SHP77 treated with DMSO at 0.1 percent for 48 hours (cell line): ENCODE measurements around the gene TNRC6C.

Source experiments
- DNase-seq: peaks from one replicate; lab custom pipeline; 2025; lab: John Stamatoyannopoulos, UW

The TNRC6C gene

DNA sequence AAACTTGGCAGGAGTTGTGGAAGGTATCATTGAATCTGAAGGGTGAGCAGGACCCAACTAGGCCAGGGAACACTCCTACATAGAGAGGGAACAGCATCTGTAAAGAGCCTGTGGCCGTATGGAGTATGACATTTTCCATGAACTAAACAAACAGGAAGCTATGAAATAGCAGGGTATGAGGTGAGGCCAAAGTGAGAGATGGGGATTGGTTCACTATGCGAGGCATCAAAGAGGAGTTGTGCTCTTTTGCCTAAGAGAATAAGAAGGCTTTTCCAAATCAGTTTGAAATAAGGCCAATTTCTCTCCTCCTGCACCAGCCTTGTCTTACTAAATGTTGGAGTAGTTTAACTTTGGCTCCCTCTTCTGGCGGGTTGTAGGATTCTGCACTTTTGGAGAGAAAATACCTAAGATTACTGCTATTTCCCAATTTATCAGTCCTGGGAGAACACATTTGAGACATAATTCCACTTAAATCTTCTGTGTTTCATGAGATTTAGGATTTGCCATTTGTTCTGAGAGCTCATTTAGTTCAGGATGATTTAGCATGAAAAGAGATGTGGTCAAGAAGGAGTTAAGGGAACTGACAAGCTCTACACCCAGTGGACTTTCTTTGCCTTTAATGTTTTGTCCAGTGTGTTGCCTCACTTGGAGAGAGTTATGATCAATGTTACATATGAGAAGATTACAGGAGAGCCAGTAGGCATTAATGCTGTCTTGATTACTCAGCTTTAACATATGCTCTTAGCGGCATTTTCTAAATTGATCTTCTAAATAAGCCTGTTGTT is 55.4 kb downstream of the TNRC6C start:
- peak; percentile 59 for DNase-seq

DNA sequence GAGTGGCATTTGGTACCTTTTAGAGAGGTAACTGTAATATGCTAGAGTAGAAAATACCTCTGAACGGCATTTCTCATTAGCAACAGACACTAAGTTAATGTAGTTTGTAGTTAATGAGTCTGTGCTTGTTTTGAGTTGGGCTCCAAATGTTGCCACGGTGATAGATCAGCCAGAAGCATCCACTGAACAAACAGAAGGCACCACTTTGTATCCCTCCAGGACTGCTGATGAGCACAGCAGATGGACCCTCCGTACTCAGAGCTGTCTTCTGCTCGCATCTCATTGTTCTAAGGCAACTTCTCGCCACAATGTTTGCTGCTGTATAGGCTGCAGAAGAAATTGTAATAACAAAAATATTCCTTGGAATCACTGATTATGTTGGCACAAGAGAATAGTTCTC is 56.1 kb downstream of the TNRC6C start:
- DNase-seq, result no peak

DNA sequence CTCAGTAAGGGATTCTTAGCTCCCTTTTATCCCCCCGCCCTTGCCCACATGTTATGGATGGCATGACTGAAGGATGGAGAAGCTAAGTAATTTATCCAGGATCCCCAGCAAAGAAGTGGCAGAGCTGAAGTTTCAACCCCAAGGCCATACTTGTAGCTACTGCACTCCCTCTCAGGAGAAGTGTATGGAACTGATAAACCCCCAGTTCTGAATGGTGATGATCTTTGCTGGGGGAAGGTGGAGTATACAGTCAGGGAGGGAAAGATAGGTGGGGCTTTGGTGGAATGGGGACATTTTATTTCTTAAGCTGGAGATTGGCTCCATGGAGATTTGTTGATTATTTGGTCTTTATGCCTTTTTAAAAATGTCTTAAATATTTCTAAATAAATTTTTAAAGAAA is 58.3 kb downstream of the TNRC6C start:
- DNase-seq, result no peak

DNA sequence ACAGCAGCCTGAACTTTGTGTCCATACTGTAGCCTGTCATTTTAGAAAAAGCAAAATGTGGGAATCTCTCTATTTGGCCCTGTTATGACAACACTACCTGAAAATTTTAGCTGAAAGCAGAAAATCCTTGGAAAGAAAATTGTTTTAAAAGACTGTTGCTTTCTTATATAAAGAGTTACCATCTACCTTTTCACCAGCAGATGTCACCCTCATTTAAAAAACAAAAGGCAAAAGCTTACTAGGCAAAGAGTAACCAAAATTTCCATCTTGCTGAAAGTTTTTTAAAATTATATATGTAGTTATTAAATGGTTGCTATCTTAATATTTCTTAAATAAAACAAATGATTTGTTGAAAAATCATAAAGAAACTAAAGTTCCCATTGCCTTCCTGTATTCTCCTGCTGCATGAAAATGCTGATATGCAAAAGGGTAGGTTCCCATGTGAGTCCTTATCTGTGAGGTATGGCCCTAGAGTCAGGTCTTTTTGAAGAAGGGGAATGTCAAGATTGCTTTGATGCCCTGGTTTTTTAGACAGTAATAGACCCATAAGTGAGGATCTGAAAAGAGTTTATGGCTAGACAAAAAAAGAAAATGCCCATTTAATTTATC is 61.0 kb downstream of the TNRC6C start:
- DNase-seq, result peak; percentile 54

DNA sequence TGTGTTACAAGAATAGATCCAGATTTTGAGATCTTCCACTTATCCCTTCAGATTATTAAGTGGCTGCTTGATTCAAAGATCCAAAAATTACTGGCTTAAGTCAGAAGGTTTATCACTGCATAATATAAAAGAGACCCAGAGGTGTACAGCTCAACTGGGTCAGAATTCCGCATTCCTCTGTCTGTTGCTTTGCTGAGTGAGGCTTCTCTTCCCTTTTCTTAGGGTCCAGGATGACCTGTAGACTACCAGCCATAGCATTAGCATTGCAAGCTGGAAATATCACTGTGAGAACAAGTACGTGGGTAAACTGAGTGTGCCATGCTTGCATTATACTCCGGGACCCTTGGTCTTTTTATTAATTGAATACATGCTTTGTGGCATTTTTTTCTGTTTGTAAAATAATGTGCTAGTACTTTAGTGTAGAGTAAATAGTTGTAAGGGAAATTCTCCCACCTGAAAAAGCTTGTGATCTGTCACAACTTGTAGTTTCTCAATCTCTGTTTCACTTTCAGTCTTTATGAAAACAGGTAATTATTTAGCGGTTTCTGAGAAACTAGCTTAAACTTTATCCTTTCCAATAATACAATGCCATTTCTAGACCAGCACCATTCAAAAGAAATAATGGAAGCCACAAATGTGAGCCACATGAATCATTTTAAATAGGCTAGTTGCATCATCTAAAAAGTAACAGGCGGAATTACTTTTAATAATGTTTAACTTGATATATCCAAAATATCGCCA is 61.6 kb downstream of the TNRC6C start:
- DNase-seq, result no peak

DNA sequence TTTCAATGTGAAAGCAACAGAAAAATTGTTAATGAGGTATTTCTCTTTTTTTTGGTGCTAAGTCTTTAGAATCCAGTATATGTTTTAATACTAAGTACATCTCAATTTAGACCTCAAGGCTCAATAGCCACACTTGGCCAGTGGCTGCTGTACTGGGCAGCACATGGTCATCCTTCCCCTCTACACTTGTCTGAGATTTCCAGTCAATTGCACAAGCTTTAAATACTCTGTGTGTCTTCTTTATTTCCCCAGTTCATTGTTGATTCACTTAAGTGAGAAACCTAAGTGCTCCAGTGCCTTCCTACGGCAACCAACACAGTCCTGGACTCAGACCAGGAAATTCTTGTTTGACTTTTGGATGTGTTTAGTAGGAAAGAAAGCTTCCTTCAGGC is 62.2 kb downstream of the TNRC6C start:
- no peak for DNase-seq

DNA sequence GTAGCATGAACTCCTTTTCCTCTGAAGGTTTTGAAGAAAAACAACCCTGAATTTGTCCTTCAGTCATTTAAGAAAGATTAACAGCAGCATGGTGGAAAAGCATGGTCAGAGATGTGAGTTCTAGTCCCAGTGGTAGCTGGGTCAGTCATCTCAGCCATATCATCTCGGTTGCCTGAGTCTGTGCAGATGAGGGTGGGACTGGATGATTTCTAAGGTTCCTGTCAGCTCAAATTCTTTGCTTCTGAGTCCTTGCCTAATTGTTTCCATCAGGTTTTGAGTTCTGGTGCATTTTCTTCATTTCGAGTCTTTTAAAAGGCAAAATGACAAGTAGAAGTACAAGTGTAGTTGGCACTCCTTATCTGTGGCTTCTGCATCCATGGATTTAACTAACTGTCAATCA is 63.9 kb downstream of the TNRC6C start:
- no peak for DNase-seq

DNA sequence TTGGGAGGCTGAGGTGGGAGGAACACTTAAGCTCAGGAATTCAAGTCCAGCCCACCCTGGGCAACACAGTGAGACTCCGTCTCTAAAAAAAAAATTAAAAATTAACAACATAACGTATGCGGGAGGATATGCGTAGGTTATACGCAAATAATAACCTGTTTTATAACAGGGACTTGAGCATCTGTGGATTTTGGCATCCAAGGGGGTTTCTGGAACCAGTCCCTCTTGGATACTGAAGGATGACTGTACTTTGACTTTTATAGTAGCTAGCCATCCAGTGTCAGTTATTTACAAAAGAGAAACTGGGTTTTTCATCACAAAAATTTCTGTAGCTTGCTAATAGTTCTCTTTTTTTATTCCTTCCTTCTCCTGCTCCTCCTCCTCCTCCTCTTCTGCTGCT is 64.5 kb downstream of the TNRC6C start:
- DNase-seq, result no peak

DNA sequence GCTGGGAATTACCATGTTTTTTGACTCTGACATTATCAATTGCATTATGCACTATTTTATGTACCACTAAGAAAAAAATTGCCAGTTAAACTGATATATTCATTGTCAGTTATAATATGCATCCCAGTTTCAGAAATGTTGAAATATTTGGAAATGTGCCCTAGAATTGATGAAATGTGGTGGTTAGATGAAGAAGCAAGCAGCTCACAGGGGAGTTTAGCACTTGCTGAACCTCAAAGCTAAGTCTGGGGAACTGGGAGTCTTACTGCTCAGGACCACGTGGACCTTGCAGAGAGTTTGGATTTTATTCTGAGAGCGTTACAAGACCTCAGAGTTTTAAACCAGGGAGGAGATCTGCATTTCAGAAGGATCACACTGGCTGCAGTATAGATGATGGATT is 67.9 kb downstream of the TNRC6C start:
- DNase-seq, result no peak

DNA sequence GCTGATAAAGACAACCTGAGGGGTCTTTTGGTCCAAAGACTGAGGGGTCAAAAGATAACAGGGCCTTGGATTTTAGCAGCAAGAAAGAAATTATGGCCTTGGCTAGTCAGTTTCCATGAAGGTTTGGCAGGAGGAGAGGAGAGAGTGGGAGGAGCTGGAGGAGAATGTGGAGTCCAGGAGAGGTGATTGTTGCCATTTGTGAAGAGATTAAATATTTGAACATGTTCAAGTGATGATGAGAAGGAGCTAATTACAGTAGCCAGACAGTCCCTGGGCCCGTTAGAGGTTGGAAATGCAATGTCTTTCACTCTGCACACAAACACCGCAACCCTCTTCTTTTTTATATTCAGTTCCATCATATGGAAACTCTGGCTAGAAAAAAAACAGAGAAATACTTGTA is 68.6 kb downstream of the TNRC6C start:
- DNase-seq, result no peak

DNA sequence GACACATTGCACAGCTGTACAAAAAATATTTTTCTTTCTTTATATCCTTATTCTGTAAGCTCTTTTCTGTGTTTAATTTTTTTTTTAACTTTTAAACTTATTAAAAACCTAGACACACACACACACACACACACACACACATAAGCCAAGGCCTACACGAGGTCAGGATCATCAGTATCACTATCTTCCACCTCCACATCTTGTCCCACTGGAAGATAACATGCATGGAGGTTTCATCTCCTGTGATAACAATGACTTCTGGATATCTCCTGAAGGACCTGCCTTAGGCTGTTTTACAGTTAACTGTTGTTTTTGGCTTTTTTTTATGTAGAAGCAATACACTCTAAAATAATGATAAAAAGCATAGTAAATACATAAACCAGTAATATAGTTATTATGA is 71.2 kb downstream of the TNRC6C start:
- no peak for DNase-seq

DNA sequence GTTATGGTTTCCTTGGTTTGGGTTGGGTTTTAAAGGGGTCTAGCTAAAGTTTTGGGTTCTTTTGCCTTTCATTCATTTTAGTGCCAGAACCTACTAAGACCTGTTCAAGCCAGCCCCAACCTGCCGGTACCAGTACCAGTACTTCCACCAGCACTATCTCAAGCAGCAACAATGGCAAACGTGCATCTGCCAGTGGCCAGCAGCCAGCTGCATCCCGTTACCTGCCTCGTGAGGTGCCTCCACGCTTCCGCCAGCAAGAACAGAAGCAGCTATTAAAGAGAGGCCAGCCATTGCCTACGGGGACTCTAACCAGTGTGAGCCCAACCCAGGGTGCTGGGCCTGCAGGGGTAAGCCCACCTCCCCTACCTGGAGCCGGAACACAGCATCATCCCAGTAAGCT is 72.9 kb downstream of the TNRC6C start:
- DNase-seq, result no peak

DNA sequence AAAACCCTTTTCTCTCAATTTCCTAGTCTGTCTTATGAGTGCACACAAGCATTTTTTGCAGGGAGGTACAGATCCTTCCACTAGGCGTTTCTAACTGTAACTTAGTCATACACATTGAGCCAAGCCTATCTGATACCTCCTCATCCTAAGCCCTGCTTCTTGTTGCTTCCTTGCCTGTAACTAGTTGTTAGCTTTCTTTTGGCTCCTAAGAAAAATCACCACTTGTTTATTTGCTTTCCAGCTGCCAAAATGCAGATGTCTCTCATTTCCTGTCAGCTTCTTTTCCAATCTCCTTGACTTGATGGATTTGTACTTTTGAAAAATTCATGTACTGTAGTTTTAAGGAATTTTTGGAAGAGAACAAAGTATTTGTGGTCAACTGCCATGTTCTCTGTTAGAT is 73.7 kb downstream of the TNRC6C start:
- DNase-seq, result no peak

DNA sequence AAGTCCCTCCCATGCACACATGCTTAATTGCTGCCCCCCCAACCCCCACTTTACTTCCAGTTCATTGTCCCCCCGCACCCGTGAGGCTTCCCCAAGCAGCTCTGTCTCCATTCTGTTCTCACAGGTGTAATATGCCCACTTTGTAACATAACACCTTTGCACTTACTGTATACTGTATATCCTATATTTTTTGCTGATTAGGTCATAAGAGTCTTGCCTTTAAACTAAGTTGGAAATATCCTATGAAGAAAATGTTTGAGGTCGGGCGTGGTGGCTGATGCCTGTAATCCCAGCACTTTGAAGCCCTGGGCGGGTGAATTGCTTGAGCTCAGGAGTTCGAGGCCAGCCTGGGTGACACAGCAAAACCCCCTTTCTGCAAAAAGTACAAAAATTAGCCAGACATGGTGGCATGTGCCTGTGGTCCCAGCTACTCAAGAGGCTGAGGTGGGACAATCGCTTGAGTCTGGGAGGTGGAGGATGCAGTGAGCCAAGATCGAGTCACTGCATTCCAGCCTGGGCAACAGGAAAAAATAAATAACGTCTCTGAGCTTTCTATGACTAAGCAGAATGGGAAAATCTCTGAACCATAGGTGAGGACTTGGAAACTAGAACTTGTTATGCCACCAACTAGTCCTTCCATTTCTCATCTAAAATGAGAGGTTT is 76.1 kb downstream of the TNRC6C start:
- no peak for DNase-seq

DNA sequence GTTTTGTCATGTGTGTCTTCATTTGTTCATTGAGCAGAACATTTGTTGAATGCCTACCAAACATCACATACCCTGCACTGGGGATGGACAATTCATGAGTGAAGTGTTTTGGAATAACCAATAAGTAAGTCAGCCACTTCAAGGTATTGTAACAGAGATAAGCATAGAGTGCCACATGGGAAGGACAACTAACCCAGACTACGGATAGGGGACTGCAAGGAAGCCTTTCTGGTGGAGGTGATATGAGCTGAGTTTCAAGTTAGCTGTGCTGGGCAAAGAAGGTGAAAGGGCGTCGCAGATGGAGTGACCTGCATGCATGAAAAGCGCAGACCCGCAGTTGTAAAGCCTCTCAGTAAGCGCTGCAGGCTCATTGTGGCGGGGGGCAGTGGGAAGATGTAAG is 78.8 kb downstream of the TNRC6C start:
- DNase-seq, result no peak

DNA sequence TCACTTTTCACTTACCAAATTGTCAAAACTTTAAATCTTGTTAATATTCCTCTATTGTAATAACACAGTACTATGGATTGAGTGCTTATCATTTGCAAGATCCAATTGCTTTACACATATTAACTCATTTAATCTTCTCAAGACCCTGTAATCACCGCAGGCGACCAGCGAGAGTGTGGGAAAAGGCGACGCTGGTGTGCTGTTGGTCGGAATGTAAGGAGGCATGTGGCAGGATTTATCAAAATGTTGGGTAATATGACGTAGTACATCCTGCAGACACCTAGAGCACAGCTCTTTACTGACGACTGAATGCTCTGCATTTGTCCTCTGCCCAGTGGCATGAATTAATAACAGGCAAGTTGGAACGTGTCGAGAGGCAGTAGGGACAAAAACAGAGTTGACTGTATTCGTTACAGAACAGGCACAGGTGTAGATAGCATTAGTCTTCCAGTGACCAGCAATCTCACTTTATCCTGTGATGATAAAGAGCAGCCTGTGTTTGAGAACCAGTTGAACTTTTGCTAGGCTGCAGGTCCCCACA is 80.3 kb downstream of the TNRC6C start:
- DNase-seq, result peak; percentile 96

DNA sequence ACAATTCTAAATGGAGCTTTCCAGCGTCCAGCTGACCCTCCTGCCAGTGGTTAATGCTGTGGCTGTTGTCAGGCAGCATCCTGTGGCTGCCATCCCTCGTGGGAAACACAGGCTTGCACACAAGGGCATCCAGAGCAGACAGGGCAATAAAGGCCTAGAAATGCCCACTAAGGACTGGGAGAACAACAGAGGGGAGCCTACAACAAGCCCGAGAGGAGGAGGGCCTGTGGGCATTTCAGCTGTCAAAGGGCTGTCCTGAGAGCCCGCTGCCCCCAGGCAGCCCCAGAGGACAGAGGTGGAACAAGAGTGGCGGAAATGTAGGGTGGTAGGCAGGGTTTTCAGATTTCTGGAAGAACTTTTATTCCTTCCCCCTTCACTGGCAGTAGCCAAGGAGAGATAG is 81.1 kb downstream of the TNRC6C start:
- DNase-seq, result no peak

DNA sequence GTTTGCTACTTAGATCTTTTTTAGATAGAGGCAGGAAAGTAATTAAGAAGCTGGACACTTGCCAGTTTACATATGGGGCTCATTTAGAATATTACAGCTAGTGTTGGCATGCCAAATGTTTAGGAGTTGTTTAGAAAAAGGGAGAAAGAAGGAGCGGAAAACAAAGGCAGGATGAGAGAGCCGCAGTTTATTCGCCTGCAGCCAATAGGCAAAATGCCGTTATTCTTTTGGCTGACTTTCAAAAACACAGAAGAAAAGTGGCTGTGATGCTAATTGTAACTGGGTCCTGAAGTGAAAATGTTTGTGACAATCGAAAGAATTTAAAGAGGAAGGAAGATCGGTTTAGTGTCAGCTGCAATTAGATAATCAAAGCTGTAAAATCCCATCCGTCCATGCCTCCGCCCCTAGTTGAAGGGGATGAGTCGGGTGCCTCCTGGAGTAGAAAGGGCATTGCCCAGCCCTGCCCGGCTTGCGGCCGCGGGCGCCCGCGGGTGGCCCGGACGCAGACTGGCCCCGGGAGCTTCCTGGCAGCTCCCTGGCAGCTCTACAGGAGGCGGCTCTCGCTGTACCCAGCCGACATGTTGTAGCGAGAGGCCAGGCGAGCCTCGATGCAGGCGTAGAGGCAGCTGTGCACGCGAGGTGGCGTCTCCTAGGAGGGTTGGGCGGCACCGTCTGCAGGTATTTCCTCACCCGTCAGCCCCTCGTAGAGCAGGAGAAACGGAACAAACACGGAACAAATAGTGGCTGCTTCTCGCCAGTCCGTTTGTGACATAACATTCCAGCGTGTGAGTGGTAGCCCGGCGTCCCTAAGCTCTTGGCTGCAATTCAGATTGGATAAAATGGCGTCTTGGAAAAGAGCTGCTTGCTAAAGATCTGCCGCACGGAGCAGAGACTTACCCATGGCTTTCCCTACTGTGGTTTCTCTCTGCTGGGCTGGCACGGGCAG is 82.2 kb downstream of the TNRC6C start:
- peak; percentile 62 for DNase-seq

DNA sequence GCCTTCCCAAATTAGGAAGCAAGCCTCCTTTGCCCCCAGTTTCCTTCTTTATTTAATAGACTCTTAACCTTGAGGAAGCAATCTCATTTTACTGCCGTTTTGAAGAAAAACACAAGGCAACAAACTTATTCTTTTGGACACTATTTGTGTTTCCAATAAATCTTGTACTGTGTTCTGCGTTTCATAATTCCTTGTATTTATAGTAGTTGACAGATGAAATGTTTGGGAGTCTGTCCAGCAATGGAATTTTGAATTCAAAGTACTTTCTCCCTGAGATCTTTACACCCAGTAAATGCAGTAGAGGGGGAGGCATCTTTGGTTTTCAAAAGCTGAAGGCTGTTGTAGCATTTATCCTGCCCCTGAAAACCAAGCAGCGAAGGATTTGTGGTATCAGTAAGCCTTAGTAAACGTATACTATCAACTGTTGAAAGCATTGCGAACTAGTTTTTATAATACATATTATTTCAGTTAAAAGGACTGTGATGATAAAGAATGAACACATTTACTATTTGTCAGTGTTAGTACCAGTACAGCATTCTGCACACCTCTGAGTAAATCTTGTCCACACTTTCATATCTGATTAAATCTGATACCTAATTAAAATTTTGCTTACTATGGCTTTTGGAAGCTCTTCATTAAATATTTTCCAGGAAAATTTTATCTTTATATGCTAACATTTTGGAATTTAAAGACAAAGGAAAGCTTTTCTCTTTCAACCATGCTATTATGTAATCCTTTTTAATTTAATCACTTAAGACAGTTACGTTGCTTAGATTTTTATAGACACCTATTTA is 83.1 kb downstream of the TNRC6C start:
- no peak for DNase-seq

DNA sequence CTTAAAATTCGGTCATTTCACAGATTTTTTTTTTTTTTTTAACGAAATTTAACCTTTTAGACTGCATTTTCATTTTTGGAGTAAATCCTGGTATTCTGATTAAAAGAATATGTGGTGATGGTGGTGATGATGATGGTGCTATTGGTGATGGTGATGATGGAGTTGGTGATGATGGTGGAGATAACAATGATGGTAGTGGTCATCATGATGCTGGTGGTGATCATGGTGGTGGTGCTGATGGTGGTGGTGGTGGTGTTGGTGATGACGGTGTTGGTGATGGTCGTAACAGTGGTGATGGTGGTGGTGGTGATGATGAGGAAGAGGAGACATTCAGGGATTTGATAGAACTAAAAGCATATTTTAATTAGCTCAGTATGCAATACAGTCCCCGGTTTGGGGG is 84.0 kb downstream of the TNRC6C start:
- DNase-seq, result no peak

DNA sequence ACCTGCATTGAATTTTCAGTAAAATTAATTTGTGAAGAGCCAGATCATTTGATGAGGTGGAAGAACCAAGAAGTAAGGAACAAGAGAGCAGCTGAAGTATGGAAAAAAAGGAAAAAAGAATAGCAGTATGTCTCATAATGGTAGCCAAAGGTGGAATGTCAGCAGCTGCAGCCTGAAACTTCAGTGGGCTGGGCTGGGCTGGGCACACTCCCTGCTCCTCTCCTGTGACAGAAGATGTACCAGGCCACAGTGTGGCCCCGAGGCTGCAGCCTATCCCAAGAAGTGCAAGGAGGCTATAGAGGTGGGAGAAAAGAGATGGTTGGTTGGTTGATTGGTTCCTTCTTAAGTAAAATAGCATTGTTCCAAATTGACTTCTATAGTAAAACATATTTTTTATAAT is 84.5 kb downstream of the TNRC6C start:
- DNase-seq, result no peak
